ENCODE measurements around the gene PLCD3. TPM values are rescaled to one million over a fixed set of nuclear protein-coding genes. Genes with fewer than 3 reads are reported as not detected.

The PLCD3 gene
- total RNA-seq, 1 experiment from 2014 or later: 55.8 TPM

DNA sequence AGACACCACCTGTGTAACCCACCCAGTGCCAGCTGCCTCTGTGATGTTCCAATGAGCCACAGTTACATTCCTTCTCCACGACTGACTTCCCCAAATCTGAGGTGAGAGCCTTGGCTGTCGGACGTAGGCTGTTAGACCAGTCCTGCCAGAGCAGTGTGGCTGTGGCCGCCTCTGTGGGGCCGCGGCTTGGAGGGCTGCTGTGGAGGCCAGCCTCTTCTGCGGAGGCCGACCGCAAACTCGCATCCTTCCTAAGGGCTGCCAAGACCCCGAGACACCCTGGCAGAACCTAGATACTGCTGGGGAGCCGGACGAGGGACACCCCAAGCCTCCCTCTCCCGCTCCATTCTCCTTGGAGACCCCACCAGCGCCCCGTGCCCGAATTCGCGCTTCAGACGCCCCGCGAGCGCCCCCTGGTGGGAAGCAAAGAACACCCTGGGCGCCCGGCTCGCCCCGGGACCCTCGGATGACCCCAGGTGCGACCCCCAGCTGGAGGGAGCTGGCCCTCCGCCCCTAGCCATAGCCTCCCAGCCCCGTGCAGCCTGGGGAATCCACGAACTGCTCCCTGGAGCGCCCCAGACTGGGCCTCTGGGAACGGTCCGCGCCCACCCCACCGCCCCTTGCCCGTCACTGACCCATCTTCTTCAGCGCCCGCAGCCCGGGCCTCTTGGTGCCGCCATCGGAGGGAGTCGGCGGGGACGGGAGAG is 547 bp downstream of the PLCD3 start:
- H3K4me3 Mint-ChIP-seq: peak overlapping the region; percentile 66
- POLR2A ChIA-PET: interaction anchor here (1.0 kb wide), 1 partner anchor 17 kb away, joined by 3 read pairs; the partner anchor contains the start of gene HEXIM1
- H3K27me3 Mint-ChIP-seq (ENCODE audit: low read depth): no peaks in the 10 kb centered on the region; the same call in 1 of the 2 replicates
- CTCF ChIA-PET: interaction anchor here (0.7 to 7.6 kb wide), 9 partner anchors 11 to 211 kb away, joined by 3 to 531 read pairs (median 6); partner anchors contain the start of gene HEXIM1
- TF ChIP-seq ZNF423 (CRISPR knock-in tag; IDR thresholded peaks at IDR 0.05) (peak; percentile 81), ZNF121 (CRISPR knock-in tag; IDR thresholded peaks at IDR 0.05) (peak; percentile 77; the same call in 1 of the 2 replicates), CREB1 (CRISPR knock-in tag; IDR thresholded peaks at IDR 0.05) (no peak), GTF2I (CRISPR knock-in tag; conservative IDR thresholded peaks at IDR 0.05) (peak; percentile 88), HMGA2 (CRISPR knock-in tag; IDR thresholded peaks at IDR 0.05) (no peak), JAZF1 (CRISPR knock-in tag; IDR thresholded peaks at IDR 0.05) (no peak), MYBL2 (CRISPR knock-in tag; IDR thresholded peaks at IDR 0.05) (0 out of 2 replicates have a peak, but pooled peaks have one; percentile 54), ZNF219 (CRISPR knock-in tag; IDR thresholded peaks at IDR 0.05; ENCODE audit: borderline replicate concordance) (no peak), NFYB (CRISPR knock-in tag; conservative IDR thresholded peaks at IDR 0.05; ENCODE audit: low read depth) (no peak), ZNF138 (CRISPR knock-in tag; conservative IDR thresholded peaks at IDR 0.05) (no peak), ETV6 (CRISPR knock-in tag; IDR thresholded peaks at IDR 0.05) (0 out of 2 replicates have a peak, but pooled peaks have one; percentile 14), TP53 (CRISPR knock-in tag; IDR thresholded peaks at IDR 0.05) (no peak), JUN (CRISPR knock-in tag; IDR thresholded peaks at IDR 0.05) (no peak), ZNF263 (CRISPR knock-in tag; IDR thresholded peaks at IDR 0.05; ENCODE audit: low read depth) (peak; percentile 29), ZNF317 (CRISPR knock-in tag; IDR thresholded peaks at IDR 0.05; ENCODE audit: borderline replicate concordance, low read depth) (no peak)
- TF ChIP-seq, protein P1, sequence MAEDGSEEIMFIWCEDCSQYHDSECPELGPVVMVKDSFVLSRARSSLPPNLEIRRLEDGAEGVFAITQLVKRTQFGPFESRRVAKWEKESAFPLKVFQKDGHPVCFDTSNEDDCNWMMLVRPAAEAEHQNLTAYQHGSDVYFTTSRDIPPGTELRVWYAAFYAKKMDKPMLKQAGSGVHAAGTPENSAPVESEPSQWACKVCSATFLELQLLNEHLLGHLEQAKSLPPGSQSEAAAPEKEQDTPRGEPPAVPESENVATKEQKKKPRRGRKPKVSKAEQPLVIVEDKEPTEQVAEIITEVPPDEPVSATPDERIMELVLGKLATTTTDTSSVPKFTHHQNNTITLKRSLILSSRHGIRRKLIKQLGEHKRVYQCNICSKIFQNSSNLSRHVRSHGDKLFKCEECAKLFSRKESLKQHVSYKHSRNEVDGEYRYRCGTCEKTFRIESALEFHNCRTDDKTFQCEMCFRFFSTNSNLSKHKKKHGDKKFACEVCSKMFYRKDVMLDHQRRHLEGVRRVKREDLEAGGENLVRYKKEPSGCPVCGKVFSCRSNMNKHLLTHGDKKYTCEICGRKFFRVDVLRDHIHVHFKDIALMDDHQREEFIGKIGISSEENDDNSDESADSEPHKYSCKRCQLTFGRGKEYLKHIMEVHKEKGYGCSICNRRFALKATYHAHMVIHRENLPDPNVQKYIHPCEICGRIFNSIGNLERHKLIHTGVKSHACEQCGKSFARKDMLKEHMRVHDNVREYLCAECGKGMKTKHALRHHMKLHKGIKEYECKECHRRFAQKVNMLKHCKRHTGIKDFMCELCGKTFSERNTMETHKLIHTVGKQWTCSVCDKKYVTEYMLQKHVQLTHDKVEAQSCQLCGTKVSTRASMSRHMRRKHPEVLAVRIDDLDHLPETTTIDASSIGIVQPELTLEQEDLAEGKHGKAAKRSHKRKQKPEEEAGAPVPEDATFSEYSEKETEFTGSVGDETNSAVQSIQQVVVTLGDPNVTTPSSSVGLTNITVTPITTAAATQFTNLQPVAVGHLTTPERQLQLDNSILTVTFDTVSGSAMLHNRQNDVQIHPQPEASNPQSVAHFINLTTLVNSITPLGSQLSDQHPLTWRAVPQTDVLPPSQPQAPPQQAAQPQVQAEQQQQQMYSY (CRISPR knock-in tag; IDR thresholded peaks at IDR 0.05): no peak
- TF ChIP-seq, protein P2, sequence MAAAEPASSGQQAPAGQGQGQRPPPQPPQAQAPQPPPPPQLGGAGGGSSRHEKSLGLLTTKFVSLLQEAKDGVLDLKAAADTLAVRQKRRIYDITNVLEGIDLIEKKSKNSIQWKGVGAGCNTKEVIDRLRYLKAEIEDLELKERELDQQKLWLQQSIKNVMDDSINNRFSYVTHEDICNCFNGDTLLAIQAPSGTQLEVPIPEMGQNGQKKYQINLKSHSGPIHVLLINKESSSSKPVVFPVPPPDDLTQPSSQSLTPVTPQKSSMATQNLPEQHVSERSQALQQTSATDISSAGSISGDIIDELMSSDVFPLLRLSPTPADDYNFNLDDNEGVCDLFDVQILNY (CRISPR knock-in tag; IDR thresholded peaks at IDR 0.05): no peak
- TF ChIP-seq, protein P3, sequence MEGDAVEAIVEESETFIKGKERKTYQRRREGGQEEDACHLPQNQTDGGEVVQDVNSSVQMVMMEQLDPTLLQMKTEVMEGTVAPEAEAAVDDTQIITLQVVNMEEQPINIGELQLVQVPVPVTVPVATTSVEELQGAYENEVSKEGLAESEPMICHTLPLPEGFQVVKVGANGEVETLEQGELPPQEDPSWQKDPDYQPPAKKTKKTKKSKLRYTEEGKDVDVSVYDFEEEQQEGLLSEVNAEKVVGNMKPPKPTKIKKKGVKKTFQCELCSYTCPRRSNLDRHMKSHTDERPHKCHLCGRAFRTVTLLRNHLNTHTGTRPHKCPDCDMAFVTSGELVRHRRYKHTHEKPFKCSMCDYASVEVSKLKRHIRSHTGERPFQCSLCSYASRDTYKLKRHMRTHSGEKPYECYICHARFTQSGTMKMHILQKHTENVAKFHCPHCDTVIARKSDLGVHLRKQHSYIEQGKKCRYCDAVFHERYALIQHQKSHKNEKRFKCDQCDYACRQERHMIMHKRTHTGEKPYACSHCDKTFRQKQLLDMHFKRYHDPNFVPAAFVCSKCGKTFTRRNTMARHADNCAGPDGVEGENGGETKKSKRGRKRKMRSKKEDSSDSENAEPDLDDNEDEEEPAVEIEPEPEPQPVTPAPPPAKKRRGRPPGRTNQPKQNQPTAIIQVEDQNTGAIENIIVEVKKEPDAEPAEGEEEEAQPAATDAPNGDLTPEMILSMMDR (IDR thresholded peaks at IDR 0.05): peak; percentile 94
- TF ChIP-seq, protein P4, sequence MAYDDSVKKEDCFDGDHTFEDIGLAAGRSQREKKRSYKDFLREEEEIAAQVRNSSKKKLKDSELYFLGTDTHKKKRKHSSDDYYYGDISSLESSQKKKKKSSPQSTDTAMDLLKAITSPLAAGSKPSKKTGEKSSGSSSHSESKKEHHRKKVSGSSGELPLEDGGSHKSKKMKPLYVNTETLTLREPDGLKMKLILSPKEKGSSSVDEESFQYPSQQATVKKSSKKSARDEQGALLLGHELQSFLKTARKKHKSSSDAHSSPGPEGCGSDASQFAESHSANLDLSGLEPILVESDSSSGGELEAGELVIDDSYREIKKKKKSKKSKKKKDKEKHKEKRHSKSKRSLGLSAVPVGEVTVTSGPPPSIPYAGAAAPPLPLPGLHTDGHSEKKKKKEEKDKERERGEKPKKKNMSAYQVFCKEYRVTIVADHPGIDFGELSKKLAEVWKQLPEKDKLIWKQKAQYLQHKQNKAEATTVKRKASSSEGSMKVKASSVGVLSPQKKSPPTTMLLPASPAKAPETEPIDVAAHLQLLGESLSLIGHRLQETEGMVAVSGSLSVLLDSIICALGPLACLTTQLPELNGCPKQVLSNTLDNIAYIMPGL (CRISPR knock-in tag; IDR thresholded peaks at IDR 0.05): peak; percentile 89
- TF ChIP-seq, protein P5, sequence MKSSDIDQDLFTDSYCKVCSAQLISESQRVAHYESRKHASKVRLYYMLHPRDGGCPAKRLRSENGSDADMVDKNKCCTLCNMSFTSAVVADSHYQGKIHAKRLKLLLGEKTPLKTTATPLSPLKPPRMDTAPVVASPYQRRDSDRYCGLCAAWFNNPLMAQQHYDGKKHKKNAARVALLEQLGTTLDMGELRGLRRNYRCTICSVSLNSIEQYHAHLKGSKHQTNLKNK (CRISPR knock-in tag; IDR thresholded peaks at IDR 0.05): no peak
- TF ChIP-seq, protein P6, sequence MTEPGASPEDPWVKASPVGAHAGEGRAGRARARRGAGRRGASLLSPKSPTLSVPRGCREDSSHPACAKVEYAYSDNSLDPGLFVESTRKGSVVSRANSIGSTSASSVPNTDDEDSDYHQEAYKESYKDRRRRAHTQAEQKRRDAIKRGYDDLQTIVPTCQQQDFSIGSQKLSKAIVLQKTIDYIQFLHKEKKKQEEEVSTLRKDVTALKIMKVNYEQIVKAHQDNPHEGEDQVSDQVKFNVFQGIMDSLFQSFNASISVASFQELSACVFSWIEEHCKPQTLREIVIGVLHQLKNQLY (CRISPR knock-in tag; IDR thresholded peaks at IDR 0.05): no peak
- H3K27ac Mint-ChIP-seq: no peak overlapping the region
- ATAC-seq (peak; percentile 13), DNase-seq (ENCODE audit: low spot score) (peak; percentile 79)
- no peaks in the 10 kb centered on the region for H3K9me3 Mint-ChIP-seq
- peaks cover 25% of the 10 kb centered on the region for H3K4me1 Mint-ChIP-seq
- no peaks in the 10 kb centered on the region for H3K36me3 Mint-ChIP-seq

Measured in WTC11 (cell line).